OCI-LY1 (cell line): ENCODE measurements around the gene EI24.

Experiments
- CTCF ChIP-seq: fragments of 200-600 bp; sonication (generic), shearing (Covaris generic); IDR thresholded peaks from 2 replicates; pipeline ENCODE4 v1.5.1; 2017; ENCODE audit warnings: mild to moderate bottlenecking, antibody characterized with exemption, low read length, moderate library complexity, mixed read lengths
- EZH2 ChIP-seq: fragments of 200-600 bp; sonication (generic), shearing (Covaris generic); IDR thresholded peaks from 2 replicates; pipeline ENCODE4 v1.8.0; 2017; ENCODE audit warnings: borderline replicate concordance, mixed run types, mild to moderate bottlenecking, antibody characterized with exemption, low read length, moderate library complexity, mixed read lengths

- TF ChIP-seq CTCF (no peak), EZH2 (no peak)
Observed at GRCh38 chr11:125625225-125625629, 56.0 kb downstream of the EI24 start.
